GM12875 (cell line): Measurements from ENCODE around the gene DNM3.

Source experiments
- H3K4me3 ChIP-seq: one replicate; pipeline ENCODE4 v1.5.1; 2011; ENCODE audit warnings: low read depth, low read length, control low read depth
- TF ChIP-seq, protein P1 (sequence below): IDR thresholded peaks from 2 replicates; pipeline ENCODE4 v1.5.1; 2011; ENCODE audit warnings: low read depth, mild to moderate bottlenecking, control low read depth, inconsistent platforms, low read length, moderate library complexity, borderline replicate concordance; ENCODE audit not compliant: insufficient read depth

Gene DNM3

DNA sequence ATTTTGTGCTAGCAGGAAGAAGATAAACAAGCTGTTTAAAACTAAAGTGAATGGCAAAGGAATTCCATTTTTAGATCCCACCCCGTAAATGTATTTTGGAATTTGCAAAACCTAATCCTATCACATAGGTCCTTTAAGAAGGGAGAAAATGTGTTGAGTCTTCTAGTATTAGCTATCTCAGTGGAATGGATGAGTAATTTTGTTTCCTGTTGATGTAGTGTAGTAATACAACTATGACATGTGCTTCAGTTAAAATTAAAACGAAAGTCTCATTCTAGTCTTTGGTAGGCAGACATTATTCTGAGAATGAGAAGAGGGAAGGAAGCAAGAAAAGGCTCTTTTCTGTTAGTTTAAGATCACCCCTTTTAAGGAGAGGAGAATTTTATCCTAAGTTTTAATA is 313.3 kb downstream of the DNM3 start:
- TF ChIP-seq, protein P1, sequence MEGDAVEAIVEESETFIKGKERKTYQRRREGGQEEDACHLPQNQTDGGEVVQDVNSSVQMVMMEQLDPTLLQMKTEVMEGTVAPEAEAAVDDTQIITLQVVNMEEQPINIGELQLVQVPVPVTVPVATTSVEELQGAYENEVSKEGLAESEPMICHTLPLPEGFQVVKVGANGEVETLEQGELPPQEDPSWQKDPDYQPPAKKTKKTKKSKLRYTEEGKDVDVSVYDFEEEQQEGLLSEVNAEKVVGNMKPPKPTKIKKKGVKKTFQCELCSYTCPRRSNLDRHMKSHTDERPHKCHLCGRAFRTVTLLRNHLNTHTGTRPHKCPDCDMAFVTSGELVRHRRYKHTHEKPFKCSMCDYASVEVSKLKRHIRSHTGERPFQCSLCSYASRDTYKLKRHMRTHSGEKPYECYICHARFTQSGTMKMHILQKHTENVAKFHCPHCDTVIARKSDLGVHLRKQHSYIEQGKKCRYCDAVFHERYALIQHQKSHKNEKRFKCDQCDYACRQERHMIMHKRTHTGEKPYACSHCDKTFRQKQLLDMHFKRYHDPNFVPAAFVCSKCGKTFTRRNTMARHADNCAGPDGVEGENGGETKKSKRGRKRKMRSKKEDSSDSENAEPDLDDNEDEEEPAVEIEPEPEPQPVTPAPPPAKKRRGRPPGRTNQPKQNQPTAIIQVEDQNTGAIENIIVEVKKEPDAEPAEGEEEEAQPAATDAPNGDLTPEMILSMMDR: no peak
- no peak overlapping the region for H3K4me3 ChIP-seq

DNA sequence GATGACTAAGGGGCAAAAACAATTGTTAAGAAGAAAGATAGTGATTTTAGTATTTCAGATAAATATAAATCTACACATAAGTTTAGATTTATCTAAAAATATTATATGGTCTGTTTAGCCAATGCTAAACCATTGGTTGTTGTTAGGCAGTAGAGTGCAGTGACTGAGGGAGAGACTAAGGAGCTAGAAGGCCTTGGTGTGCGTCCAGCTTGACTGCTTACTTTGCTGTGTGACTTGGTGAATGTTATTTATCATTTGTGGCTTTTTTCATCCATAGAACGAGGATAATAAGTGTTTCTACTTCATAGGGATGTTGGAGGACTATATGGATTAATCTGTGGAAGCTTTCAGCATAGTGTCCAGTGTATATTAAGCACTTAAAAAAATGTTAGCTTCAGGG is 314.5 kb downstream of the DNM3 start:
- TF ChIP-seq, protein P1: no peak

DNA sequence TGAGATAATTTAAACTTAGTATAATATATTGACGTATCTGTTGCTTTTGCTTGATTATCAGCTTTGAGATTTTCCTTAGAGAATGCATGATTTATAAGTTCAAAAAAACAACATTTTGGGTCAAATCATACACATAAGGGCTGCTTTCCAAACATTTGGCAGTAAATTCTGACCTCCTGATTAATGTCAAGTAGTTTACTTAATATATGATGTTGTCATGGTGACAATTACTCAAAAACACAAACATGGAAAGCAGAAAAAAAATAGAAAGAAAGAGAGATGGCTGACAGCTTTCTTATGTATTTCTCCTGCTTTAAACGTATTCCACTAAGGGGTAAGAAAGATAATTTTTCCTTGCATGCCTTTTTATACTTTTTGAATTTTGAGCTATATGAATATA is 320.9 kb downstream of the DNM3 start:
- TF ChIP-seq, protein P1: no peak
- no peak overlapping the region for H3K4me3 ChIP-seq

More for the DNA sequence above, 314.5 kb downstream of the DNM3 start:
- no peak overlapping the region for H3K4me3 ChIP-seq

DNA sequence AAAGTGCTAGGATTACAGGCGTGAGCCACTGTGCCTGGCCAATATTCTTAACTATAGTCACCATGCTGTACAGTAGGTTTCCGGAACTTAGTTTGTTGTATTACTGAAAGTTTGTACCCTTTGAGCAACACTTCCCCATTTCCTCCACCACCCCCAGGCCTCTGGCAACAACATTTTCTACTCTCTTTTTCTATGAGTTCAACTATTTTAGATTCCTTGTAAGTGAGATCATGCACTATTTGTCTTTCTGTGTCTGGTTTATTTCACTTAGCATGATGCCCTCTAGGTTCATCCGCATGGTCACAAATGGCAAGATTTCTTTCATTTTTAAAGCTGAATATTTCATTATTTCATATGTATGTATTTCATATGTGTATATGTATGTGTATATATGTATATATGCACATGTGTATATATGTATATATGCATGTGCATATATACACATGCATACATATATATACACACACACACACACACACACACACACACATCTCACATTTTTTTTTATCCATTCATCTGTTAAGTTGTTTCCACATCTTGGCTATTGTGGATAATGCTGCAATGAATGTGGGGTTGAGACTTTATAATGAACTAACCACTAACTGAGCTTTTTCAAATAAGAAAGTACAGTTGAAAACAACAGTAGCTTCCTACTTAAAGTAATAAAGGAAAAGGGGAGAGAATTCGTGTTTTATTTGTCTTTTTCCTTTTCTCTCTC is 322.4 kb downstream of the DNM3 start:
- no peak overlapping the region for H3K4me3 ChIP-seq
- TF ChIP-seq, protein P1: no peak

DNA sequence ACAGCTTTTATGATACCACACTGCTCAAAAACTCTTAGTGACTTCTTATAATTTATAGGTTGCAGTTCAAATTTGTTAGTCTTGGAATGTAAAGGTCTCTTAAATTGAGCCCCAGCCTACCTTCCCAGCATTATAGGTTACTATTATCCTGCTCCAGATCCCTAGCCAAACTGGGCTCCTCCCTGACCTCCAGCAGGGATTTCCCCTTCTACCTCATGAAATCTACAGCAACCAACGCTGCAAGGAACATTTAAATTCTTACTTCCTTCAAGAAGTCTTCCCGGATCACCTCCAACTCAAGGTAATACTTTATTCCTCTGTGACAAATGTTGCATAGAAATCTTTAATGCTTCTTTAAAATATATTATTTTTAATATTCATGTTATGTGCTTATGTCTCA is 324.1 kb downstream of the DNM3 start:
- no peak overlapping the region for H3K4me3 ChIP-seq
- TF ChIP-seq, protein P1: no peak

DNA sequence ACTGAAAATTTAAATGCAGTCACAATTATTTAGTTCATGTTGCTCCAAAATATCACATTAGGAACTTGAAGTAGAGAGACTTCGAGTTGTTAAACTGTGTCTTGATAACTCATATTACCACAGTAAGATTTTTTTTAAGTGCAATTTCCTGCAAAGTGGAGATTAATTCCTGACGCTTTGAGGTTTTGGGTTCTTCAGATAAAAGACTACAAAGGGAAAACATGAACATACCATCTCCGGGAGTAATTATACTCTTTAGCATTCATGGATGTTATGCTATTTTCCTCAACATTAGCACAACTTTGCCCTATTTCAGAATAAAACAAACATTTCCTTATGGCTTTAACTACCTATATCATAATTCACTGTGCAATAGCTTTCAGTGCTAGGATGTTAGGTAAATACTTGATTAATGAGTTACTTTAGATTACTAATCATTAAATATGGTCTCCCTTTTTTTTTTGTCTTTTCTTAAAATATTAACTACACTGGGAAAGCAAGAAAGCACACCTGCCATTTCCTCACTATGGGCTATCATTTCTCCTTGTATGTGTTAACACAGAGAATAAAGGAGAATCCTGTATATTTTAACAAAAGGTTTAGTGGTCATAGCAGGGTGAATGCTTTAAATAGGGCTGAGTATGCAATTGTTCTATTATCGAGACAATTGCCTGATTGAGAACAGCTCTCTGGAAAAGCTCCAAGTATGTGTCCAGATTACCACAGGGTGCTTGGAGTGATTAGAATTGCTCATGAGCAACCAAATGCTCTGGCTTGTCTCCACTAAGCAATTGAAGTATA is 326.7 kb downstream of the DNM3 start:
- H3K4me3 ChIP-seq: no peak overlapping the region
- TF ChIP-seq, protein P1: no peak

DNA sequence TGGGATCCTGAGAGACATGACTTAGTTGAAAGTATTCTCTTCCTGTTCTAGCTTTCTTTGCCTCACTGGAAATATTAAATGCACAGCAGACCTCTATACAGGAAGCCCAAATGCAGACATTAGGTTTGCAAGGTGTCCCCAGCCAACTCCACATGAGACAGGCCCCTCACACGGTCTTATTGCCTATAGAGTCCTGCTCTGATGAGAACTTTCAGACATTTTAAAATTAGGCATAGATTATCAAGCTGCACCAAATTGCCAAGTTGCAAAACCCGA is 327.2 kb downstream of the DNM3 start:
- TF ChIP-seq, protein P1: no peak
- H3K4me3 ChIP-seq: no peak overlapping the region
